GM23338 (cell line): ENCODE data around the gene MBD6. TPM values are rescaled to one million over a fixed set of nuclear protein-coding genes. Genes with fewer than 3 reads are reported as not detected.

Experiments
- ATAC-seq: fragments of 200-7000 bp; cut with Tn5 transposase; 3 replicates; pipeline ENCODE4 v1.9.1; 2020
- DNase-seq: peaks from one replicate; pipeline ENCODE4 v3.0.0-alpha.2; 2015; ENCODE audit warnings: low spot score
- H2AFZ ChIP-seq: fragments of 200-600 bp; sonication (generic); 2 replicates; pipeline ENCODE4 v1.8.0; 2016; ENCODE audit warnings: antibody characterized with exemption, mild to moderate bottlenecking, moderate library complexity
- H3F3A ChIP-seq: fragments of 200-600 bp; sonication (generic); replicated peaks from 2 replicates; pipeline ENCODE4 v1.8.0; 2017; ENCODE audit warnings: antibody characterized with exemption, mixed run types, low read depth
- H3K27ac ChIP-seq: fragments of 200-600 bp; sonication (generic); 2 replicates; pipeline ENCODE4 v1.6.1; 2016; ENCODE audit warnings: low read depth
- H3K27me3 ChIP-seq: fragments of 200-600 bp; sonication (generic); 2 replicates; pipeline ENCODE4 v1.8.0; 2016; ENCODE audit warnings: mild to moderate bottlenecking, mixed run types, moderate library complexity; ENCODE audit not compliant: insufficient read depth
- H3K36me3 ChIP-seq: fragments of 200-600 bp; sonication (generic); 2 replicates; pipeline ENCODE4 v1.8.0; 2016; ENCODE audit warnings: mild to moderate bottlenecking; ENCODE audit not compliant: insufficient read depth
- H3K4me1 ChIP-seq: fragments of 200-600 bp; sonication (generic); 2 replicates; pipeline ENCODE4 v1.8.0; 2016; ENCODE audit warnings: mild to moderate bottlenecking, moderate library complexity; ENCODE audit not compliant: insufficient read depth
- H3K4me2 ChIP-seq: fragments of 200-600 bp; sonication (generic); 2 replicates; pipeline ENCODE4 v1.7.1; 2017; ENCODE audit warnings: mixed run types
- H3K4me3 ChIP-seq: fragments of 200-600 bp; sonication (generic); 2 replicates; pipeline ENCODE4 v1.6.1; 2016; ENCODE audit warnings: mixed run types
- H3K79me2 ChIP-seq: fragments of 200-600 bp; sonication (generic); replicated peaks from 2 replicates; pipeline ENCODE4 v1.8.0; 2017; ENCODE audit warnings: mild to moderate bottlenecking; ENCODE audit not compliant: insufficient read depth
- H3K9me2 ChIP-seq: fragments of 200-600 bp; sonication (generic); 2 replicates; pipeline ENCODE4 v1.8.0; 2017; ENCODE audit not compliant: insufficient read depth
- H4K20me1 ChIP-seq: fragments of 200-600 bp; sonication (generic); replicated peaks from 2 replicates; pipeline ENCODE4 v1.8.0; 2017; ENCODE audit warnings: mild to moderate bottlenecking; ENCODE audit not compliant: insufficient read depth
- H3K27ac Mint-ChIP-seq: 2 replicates; pipeline ENCODE4 v1.8.0; 2020; ENCODE audit warnings: inconsistent platforms, mild to moderate bottlenecking, moderate library complexity, mixed read lengths
- H3K27me3 Mint-ChIP-seq: 3 replicates; pipeline ENCODE4 v1.8.0; 2022; ENCODE audit warnings: low read depth, mild to moderate bottlenecking, moderate library complexity, mixed read lengths, inconsistent platforms; ENCODE audit not compliant: insufficient read depth, poor library complexity
- H3K36me3 Mint-ChIP-seq: 3 replicates; pipeline ENCODE4 v1.8.0; 2021; ENCODE audit warnings: low read depth, mild to moderate bottlenecking, inconsistent platforms, moderate library complexity, mixed read lengths
- H3K4me1 Mint-ChIP-seq: 3 replicates; pipeline ENCODE4 v1.8.0; 2020; ENCODE audit warnings: mild to moderate bottlenecking, inconsistent platforms, mixed read lengths
- H3K4me3 Mint-ChIP-seq: 3 replicates; pipeline ENCODE4 v1.8.0; 2021; ENCODE audit warnings: moderate library complexity, mild to moderate bottlenecking, inconsistent platforms, mixed read lengths
- H3K9me3 Mint-ChIP-seq: 3 replicates; pipeline ENCODE4 v1.8.0; 2020; ENCODE audit warnings: moderate library complexity, mild to moderate bottlenecking, inconsistent platforms, mixed read lengths
- EZH2 ChIP-seq: fragments of 200-600 bp; sonication (generic); IDR thresholded peaks from one replicate; pipeline ENCODE4 v1.8.0; 2017; ENCODE audit warnings: antibody characterized with exemption, mild to moderate bottlenecking, low read depth; ENCODE audit not compliant: unreplicated experiment
- EZH2phosphoT487 ChIP-seq: fragments of 200-600 bp; sonication (generic); IDR thresholded peaks from one replicate; pipeline ENCODE4 v1.8.1; 2018; ENCODE audit warnings: antibody characterized with exemption; ENCODE audit not compliant: unreplicated experiment
- NANOG ChIP-seq: IDR thresholded peaks from 2 replicates; pipeline ENCODE4 v1.6.1; 2016; ENCODE audit warnings: antibody characterized with exemption, borderline replicate concordance
- POLR2AphosphoS5 ChIP-seq: IDR thresholded peaks from 2 replicates; pipeline ENCODE4 v1.6.1; 2016; ENCODE audit warnings: antibody characterized with exemption, low read depth
- polyA plus RNA-seq: library from polyadenylated mRNA; unstranded; fragments of >200 nt; fragmentation: Nextera tagmentation; extraction: Ambion mirVana; gene quantifications from 2 replicates; pipeline ENCODE4 v1.2.1, GENCODE V29; 2016
- total RNA-seq: library from RNA; depleted of rRNA; stranded (reverse); fragments of >200 nt; shearing (Covaris generic); gene quantifications from 2 replicates; pipeline ENCODE4 v1.2.3, GENCODE V29; 2014
- TF ChIP-seq, protein P1 (sequence below): IDR thresholded peaks from one replicate; pipeline ENCODE4 v1.6.1; 2018; ENCODE audit warnings: antibody characterized with exemption; ENCODE audit not compliant: unreplicated experiment
- TF ChIP-seq, protein P2 (sequence below): fragments of 250-450 bp; sonication (Bioruptor Pico); IDR thresholded peaks from 2 replicates; pipeline ENCODE4 v1.5.0; 2020; ENCODE audit warnings: mild to moderate bottlenecking, moderate library complexity
- TF ChIP-seq, protein P3 (sequence below), 2 experiments: fragments of 200-600 bp in 1 of 2; sonication (generic) in 1 of 2; conservative IDR thresholded peaks; 2 replicates each; pipeline versions ENCODE4 v1.5.1 to v1.6.1; 2016 to 2017; ENCODE audit warnings: antibody characterized with exemption in 2 of 2, low read depth in 2 of 2, mild to moderate bottlenecking in 2 of 2, moderate library complexity in 1 of 2
- TF ChIP-seq, protein P4 (sequence below): IDR thresholded peaks from 2 replicates; pipeline ENCODE4 v1.6.1; 2016; ENCODE audit warnings: antibody characterized with exemption

MBD6 gene
- total and polyA plus RNA-seq, 2 experiments from 2014 or later: 12.5 to 17.1 TPM

DNA sequence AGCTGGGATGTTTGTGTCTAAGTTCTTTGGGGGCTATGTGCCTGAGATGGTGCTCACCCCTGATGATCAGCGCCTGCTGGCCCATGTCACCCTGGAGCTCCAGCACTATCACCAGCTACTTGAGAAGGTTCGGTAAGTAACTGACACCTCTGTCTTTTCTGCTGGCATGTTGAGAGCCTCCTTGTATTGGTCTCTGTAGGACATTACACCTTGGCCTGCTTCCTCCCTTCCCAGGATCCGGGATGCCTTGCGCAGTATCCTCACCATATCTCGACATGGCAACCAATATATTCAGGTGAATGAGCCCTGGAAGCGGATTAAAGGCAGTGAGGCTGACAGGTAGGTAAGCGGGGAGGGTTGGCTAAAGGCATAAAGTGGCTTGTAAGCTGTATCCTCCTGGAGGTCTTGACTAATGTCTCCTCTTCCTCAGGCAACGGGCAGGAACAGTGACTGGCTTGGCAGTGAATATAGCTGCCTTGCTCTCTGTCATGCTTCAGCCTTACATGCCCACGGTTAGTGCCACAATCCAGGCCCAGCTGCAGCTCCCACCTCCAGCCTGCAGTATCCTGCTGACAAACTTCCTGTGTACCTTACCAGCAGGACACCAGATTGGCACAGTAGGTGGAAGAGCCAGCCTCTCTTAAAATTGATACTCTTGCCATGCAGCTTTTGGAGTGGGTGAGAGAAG lies 7.8 kb upstream of the MBD6 start:
- Mint-ChIP-seq H3K4me1 (peaks cover 20% of the 10 kb centered on the region), H3K9me3 (no peaks in the 10 kb centered on the region), H3K27ac (no peak overlapping the region), H3K4me3 (no peak overlapping the region), H3K36me3 (peaks cover 93% of the 10 kb centered on the region), H3K27me3 (peaks cover 16% of the 10 kb centered on the region)
- TF ChIP-seq, protein P1, sequence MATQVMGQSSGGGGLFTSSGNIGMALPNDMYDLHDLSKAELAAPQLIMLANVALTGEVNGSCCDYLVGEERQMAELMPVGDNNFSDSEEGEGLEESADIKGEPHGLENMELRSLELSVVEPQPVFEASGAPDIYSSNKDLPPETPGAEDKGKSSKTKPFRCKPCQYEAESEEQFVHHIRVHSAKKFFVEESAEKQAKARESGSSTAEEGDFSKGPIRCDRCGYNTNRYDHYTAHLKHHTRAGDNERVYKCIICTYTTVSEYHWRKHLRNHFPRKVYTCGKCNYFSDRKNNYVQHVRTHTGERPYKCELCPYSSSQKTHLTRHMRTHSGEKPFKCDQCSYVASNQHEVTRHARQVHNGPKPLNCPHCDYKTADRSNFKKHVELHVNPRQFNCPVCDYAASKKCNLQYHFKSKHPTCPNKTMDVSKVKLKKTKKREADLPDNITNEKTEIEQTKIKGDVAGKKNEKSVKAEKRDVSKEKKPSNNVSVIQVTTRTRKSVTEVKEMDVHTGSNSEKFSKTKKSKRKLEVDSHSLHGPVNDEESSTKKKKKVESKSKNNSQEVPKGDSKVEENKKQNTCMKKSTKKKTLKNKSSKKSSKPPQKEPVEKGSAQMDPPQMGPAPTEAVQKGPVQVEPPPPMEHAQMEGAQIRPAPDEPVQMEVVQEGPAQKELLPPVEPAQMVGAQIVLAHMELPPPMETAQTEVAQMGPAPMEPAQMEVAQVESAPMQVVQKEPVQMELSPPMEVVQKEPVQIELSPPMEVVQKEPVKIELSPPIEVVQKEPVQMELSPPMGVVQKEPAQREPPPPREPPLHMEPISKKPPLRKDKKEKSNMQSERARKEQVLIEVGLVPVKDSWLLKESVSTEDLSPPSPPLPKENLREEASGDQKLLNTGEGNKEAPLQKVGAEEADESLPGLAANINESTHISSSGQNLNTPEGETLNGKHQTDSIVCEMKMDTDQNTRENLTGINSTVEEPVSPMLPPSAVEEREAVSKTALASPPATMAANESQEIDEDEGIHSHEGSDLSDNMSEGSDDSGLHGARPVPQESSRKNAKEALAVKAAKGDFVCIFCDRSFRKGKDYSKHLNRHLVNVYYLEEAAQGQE: no peak
- TF ChIP-seq, protein P2, sequence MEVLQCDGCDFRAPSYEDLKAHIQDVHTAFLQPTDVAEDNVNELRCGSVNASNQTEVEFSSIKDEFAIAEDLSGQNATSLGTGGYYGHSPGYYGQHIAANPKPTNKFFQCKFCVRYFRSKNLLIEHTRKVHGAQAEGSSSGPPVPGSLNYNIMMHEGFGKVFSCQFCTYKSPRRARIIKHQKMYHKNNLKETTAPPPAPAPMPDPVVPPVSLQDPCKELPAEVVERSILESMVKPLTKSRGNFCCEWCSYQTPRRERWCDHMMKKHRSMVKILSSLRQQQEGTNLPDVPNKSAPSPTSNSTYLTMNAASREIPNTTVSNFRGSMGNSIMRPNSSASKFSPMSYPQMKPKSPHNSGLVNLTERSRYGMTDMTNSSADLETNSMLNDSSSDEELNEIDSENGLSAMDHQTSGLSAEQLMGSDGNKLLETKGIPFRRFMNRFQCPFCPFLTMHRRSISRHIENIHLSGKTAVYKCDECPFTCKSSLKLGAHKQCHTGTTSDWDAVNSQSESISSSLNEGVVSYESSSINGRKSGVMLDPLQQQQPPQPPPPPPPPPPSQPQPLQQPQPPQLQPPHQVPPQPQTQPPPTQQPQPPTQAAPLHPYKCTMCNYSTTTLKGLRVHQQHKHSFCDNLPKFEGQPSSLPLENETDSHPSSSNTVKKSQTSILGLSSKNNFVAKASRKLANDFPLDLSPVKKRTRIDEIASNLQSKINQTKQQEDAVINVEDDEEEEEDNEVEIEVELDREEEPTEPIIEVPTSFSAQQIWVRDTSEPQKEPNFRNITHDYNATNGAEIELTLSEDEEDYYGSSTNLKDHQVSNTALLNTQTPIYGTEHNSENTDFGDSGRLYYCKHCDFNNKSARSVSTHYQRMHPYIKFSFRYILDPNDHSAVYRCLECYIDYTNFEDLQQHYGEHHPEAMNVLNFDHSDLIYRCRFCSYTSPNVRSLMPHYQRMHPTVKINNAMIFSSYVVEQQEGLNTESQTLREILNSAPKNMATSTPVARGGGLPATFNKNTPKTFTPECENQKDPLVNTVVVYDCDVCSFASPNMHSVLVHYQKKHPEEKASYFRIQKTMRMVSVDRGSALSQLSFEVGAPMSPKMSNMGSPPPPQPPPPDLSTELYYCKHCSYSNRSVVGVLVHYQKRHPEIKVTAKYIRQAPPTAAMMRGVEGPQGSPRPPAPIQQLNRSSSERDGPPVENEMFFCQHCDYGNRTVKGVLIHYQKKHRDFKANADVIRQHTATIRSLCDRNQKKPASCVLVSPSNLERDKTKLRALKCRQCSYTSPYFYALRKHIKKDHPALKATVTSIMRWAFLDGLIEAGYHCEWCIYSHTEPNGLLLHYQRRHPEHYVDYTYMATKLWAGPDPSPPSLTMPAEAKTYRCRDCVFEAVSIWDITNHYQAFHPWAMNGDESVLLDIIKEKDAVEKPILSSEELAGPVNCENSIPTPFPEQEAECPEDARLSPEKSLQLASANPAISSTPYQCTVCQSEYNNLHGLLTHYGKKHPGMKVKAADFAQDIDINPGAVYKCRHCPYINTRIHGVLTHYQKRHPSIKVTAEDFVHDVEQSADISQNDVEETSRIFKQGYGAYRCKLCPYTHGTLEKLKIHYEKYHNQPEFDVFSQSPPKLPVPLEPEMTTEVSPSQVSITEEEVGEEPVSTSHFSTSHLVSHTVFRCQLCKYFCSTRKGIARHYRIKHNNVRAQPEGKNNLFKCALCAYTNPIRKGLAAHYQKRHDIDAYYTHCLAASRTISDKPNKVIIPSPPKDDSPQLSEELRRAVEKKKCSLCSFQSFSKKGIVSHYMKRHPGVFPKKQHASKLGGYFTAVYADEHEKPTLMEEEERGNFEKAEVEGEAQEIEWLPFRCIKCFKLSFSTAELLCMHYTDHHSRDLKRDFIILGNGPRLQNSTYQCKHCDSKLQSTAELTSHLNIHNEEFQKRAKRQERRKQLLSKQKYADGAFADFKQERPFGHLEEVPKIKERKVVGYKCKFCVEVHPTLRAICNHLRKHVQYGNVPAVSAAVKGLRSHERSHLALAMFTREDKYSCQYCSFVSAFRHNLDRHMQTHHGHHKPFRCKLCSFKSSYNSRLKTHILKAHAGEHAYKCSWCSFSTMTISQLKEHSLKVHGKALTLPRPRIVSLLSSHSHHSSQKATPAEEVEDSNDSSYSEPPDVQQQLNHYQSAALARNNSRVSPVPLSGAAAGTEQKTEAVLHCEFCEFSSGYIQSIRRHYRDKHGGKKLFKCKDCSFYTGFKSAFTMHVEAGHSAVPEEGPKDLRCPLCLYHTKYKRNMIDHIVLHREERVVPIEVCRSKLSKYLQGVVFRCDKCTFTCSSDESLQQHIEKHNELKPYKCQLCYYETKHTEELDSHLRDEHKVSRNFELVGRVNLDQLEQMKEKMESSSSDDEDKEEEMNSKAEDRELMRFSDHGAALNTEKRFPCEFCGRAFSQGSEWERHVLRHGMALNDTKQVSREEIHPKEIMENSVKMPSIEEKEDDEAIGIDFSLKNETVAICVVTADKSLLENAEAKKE (CRISPR knock-in tag): no peak
- TF ChIP-seq POLR2AphosphoS5 (no peak), EZH2 (no peak), EZH2phosphoT487 (no peak), NANOG (no peak)
- TF ChIP-seq, protein P3, sequence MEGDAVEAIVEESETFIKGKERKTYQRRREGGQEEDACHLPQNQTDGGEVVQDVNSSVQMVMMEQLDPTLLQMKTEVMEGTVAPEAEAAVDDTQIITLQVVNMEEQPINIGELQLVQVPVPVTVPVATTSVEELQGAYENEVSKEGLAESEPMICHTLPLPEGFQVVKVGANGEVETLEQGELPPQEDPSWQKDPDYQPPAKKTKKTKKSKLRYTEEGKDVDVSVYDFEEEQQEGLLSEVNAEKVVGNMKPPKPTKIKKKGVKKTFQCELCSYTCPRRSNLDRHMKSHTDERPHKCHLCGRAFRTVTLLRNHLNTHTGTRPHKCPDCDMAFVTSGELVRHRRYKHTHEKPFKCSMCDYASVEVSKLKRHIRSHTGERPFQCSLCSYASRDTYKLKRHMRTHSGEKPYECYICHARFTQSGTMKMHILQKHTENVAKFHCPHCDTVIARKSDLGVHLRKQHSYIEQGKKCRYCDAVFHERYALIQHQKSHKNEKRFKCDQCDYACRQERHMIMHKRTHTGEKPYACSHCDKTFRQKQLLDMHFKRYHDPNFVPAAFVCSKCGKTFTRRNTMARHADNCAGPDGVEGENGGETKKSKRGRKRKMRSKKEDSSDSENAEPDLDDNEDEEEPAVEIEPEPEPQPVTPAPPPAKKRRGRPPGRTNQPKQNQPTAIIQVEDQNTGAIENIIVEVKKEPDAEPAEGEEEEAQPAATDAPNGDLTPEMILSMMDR (conservative IDR thresholded peaks at IDR 0.05; ENCODE audit: low read depth in 2 of 2): no peak
- TF ChIP-seq, protein P4, sequence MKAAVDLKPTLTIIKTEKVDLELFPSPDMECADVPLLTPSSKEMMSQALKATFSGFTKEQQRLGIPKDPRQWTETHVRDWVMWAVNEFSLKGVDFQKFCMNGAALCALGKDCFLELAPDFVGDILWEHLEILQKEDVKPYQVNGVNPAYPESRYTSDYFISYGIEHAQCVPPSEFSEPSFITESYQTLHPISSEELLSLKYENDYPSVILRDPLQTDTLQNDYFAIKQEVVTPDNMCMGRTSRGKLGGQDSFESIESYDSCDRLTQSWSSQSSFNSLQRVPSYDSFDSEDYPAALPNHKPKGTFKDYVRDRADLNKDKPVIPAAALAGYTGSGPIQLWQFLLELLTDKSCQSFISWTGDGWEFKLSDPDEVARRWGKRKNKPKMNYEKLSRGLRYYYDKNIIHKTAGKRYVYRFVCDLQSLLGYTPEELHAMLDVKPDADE: no peak
- H3K4me3 ChIP-seq: no peak overlapping the region
- H3K9me2 ChIP-seq: no peaks in the 10 kb centered on the region
- no peaks in the 10 kb centered on the region for H3K27me3 ChIP-seq
- peaks cover 77% of the 10 kb centered on the region for H3K36me3 ChIP-seq
- no peak for ATAC-seq
- no peak overlapping the region for H3K4me2 ChIP-seq
- H3K4me1 ChIP-seq: peaks cover 17% of the 10 kb centered on the region
- H3K27ac ChIP-seq: no peak overlapping the region
- H3K79me2 ChIP-seq: peaks cover 35% of the 10 kb centered on the region
- H4K20me1 ChIP-seq: peaks cover 54% of the 10 kb centered on the region
- no peak for DNase-seq
- H3F3A ChIP-seq: peaks cover 75% of the 10 kb centered on the region
- no peak overlapping the region for H2AFZ ChIP-seq
